Mucosa of gallbladder (tissue), 1 donor: ENCODE results near the gene HOXB4. TPM values are rescaled to one million over a fixed set of nuclear protein-coding genes. Genes with fewer than 3 reads are reported as not detected.

Experiments used
- DNase-seq: peaks from one replicate; pipeline ENCODE4 v3.0.0-alpha.2; 2020; ENCODE audit warnings: low spot score
- total RNA-seq: library from RNA; stranded (reverse); gene quantifications from one replicate; pipeline ENCODE4 v1.2.1, GENCODE V29; 2021
- donor health status: DM: no; HTN: no; CAD: no.

HOXB4 gene
- total RNA-seq, 1 donor from 2014 or later = 6.4 TPM

DNA sequence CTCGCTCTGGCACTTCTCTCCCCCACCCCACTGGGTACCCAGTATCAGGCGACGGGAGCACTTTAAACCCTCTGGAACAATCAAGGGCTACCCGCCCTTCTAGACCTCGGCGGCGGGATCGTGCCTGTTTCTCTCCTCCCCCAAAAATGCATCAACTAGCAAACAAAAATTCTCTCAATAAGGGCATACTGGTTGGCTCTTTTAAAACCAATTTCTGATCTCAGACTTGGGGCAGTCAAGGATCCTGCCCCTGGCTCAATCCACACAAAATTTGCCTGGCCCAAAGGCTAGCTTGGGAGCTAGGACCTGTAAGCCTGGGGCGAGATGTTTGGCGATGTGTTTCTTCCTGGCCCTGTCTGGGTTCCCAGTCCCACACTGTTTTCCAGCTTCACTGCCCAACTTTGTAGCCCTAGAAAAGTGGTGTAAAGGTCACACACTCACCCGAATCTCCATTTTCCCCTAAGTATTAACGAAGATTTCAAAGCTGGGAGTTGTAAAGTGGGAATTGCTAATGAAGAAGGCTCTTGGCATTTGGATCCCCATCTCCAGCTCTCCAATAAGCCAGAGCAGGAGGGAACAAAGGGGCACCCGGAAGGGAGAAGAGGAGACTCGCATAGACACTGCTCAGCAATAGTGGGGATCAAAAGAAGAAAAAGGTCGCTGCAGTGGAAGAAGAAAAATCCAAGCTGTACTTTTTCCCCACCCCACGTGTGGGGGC, 18.9 kb downstream of the HOXB4 start:
- DNase-seq = no peak

DNA sequence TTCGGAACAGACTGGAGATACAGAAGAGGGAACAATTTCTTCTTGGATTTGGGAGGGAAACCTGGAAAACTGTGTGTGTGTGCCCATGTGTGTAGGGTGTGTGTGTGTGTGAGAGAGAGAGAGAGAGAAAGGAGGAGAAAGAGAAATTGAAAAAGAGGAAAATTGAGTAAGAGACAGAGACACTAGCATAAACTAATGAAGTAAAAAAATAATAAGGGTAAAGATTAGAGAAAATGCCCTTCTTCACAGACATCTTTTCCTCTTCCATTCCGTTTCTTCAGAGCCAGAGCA, 19.4 kb downstream of the HOXB4 start:
- DNase-seq = no peak

DNA sequence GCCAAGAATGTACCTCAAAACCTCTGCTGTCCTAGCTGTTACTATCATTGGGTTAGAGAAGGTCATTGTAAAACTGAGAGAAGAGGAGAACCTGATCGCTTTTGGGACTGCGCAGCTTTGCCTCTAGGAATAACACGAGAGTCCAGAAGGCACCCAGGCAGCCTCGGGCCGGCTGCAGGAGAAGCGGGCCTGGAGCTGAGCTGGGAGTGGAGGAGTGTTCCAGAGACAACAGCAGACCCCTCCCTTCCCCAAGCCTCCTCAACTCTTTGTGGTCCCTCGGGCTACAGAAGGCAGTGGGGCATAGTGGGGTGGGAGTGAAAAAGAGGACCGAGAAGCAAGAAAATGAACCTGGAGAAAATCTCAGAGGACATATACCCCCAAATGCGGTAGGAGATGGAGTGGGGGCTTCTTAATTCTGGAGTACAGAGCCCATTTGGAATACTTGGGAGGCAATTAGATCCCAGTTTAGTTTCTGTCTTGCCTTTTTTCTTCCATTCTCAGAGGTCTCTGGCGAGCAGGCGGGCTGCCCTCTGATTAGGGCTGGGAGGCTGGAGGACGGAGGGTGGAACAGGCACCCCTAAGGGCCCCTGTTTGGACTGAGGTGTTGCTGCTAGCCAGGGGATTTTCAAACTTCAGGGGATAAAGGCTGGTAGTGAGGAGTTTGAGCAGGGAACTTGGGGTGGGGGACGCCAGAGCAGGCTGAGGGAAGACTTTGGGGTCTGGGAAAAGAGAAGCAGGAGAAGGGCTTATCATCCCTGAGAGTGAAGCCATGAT, 19.9 kb downstream of the HOXB4 start:
- DNase-seq = no peak

DNA sequence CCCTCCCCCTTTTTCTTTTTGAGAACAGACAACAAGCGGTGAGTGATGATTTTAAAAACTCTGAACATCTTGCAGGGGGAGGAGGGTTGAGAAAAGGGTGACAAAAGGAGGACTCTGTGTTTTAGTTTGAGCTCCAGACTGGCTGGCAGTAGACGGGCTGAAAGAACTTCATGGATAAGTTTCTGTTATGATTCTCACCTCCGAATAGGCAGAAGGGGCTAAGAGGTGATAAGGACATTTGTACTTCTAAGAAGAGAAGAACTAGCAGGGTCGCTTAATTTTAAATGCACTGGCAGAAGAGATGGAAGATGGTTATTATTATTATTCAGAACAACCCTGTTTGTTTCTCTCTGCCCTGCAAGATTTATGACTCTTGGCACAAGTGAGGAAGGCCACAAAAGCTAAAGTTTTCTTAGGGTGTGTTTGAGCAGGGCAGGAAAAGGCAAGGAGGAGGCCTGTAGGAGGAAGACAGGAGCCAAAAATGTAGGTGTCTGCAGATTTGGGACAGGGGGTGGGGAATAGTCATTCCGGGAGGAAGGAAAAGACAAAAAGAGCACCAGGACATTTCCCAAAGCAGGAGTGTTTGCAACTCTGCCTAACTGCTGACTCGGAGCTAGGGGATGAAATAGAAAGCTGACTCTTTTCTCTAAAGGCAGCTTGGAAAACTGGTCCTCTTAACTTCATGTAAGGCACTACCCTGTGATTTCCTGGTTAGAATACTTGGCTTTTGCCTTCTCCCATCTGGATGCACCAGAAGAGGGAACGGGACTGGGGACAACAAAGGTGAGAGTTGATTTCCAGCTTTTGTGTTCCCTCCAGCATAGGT, 21.4 kb downstream of the HOXB4 start:
- DNase-seq = no peak

GRCh38 chr17:48556229-48556575, 21.9 kb downstream of the HOXB4 start:
- no peak for DNase-seq

DNA sequence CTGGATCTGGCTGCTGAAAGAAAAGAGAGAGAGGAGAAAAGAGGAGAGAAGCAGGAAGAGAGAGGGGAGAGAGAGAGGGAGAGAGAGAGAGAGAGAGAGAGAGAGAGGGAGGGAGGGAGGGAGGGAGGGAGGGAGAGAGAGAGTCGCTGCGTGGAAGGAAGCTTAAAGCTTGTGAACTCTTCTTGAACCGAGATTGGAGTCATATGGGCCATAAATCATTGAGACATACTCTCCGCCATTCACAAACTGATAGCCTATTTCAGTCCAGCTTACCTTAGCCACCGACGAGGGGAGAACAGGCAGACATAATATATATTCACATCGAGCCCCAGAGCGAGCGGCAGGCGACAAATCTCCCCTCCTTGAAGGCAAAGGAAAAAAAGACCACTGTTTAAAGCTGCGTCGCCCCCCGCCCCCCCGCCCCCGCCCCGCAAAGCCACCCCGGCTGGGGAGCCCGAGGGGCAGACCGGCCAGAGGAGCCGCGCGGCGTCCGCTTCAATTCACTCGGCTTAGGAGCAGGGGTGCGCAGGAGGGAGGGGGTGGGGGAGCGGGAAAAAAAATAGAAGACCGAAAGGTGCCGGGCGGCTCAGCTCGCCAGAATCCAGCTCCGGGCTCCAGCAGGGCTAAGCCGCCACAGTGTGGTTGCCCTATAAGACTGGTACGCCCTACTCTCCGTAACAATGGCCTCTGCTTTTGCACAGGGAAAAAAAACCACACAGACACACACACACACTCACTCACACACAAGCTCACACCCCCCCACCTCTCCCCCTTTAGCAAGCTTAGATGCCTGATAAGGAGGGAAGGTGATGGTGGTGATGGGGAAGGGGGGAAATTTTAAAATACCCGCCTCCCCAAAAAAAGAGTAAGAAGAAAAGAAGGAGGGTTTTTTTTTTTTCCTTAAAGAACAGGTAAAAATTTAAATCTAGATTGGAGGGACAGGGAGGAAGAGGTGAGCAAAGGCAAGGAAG, 22.6 kb downstream of the HOXB4 start:
- no peak for DNase-seq

- no peak for DNase-seq
Measured at GRCh38 chr17:48554412-48555257, 23.5 kb downstream of the HOXB4 start.

- no peak for DNase-seq
Measured at GRCh38 chr17:48553826-48554225, 24.3 kb downstream of the HOXB4 start.

DNA sequence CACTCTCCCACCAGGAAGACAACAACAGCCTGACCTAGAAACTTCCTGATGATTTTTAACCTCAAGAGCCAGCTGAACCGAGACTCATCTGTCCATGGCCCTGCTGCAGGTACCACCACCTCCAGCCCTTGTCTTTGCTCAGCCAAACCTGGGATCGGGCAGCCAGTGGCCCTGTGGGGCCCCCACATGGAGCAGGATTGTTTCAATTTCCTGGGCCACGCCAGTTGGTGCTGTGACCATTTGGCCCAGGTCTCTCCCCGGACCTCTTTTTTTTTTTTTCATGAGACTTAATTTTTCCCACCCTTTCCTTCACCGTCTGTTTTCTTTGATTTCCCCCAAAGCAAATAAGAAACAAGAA, 25.0 kb downstream of the HOXB4 start:
- DNase-seq = no peak

DNA sequence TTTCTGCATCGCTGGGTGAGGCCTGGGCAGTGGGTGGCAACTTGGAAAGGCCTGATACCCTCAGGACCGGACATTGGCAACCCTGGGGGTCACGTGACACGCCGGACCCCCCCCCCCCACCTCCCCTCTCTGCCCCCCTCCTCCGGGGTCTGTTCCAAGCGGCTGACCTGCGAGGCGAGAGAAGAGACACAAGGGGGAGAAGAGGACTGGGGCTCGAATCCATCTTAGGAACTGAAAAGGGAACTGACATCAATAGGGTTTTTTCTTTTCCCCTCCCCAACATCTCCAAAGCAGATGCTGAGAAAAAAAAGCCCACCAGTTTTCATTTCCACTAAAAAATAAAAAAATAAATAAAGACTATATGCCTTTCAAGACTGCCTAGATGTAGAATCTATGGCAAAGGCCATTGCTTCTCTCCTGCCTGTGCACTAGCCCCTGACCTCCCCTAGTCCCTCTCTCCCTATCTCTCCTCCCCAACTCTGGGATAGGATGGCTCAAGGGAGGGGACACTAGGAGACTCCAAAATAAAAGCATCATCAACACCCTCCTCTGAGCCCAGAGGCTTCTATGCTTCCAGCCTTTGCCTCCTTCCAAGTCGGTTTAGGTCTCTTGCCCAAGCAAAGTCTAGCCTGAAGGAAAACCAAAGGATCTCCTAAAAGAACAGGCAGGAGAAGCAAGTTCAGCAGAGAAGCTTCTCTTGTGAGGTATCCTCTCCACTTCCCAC, 25.5 kb downstream of the HOXB4 start:
- DNase-seq = no peak

GRCh38 chr17:48551596-48552465, 26.3 kb downstream of the HOXB4 start:
- no peak for DNase-seq

DNA sequence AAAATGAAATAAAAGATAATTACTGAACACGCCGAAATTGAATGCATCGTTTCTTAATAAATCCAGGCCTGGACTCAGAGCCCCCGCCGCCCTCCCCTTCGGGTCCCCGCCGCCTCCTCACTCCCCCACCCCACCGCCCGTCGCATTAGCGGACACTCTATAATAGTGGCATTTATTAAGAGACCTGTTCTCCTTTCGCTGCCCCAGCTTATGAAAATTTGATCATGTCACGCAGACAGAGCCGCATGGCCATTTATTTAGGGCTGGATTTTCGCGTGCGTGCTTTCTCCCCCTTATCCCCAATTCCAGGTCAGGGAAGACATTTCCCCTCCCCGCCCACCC, 27.0 kb downstream of the HOXB4 start:
- no peak for DNase-seq

DNA sequence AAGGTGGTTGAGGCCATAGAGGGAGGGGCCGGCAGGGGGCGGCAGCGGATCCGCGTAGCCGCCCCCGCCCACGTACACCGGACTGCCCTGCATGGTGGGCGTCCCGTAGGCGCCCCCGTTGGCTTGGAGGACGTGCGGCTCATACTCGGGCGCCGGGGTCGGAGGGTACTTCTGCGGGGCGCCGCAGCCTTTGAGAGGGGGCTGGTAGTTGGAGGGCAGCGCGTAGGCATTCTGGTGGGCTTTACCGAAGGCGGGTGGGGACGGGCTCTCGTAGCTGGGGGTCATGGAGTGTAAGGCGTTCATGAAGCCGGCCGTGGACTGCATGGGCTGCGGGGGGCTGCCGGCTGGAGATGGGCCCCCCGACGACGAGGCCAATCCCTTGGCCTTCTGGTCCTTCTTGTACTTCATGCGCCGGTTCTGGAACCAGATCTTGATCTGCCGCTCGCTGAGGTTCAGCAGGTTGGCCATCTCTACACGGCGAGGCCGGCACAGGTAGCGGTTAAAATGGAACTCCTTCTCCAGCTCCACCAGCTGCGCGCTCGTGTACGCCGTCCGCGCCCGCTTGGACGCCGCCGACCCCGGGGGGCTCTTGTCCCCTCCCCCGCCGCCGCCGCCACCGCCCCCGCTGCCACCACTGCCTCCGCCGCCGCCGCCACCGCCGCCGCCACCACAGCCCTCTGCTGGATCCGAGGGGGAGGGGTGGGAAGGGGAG, 27.5 kb downstream of the HOXB4 start:
- no peak for DNase-seq

DNA sequence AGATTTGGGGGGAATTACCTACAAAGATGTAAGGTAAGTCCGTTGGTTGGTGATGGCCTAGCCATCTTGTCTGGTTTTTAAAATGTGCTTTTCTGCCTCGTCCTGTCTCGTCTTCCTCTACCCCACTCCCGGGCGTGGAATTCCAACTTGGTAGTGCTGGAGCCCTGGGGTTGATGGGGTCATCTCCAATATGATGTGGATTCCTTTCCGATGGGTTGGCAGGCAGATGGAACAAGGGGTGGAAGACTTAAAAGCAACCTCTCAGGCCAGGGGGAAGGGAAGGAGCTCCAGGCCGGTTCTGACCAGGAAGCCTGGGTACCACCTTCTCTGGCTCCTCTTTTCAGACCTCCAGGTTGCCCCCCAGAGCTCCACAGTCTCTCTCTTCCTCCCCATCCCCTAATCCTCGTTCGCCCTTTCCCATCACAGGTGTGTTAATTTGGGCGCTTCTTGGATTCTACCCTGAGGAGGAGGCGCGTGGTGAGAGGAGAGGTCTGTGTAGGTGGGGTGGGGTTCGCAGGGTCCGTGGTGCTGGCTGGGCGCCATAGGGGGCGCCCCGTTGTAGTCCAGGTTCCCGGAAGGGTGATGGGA, 28.1 kb downstream of the HOXB4 start:
- no peak for DNase-seq

GRCh38 chr17:48549281-48549630, 28.9 kb downstream of the HOXB4 start:
- no peak for DNase-seq

DNA sequence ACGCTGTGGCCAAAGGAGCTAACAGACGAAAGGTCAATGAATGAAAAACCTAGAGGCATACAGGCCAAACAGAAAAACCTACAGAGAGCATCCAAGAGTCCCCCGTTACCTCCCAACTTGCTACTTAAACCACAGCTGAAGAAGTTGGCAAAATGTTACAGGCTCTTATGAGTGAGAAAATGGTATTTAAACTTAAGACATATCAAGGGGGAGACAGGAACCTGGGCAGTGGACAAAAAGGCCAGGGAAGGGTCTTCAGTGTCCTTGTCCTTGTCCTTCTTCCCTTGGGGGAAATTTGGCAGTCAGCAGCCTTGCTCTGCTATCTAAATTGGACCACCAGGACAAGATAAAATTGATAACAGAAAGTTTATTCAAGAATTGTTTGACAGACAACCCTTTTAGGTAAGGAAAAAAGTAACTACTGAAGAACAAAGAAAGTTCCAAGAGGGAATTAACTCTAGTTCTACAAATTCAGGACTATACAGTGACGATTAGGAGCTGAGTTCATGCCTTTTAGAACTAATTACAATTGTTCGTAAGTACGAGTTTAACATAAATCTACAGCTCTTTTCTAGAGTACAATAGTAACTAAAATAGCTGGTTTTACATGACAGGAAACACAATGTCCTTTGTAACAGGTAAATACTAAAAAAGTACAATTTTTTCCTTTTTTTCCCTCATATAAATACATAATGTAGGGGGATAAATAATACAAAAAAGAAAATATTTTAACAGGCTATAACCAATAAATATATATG, 29.4 kb downstream of the HOXB4 start:
- no peak for DNase-seq

- DNase-seq = no peak
Measured at GRCh38 chr17:48547808-48548522, 30.2 kb downstream of the HOXB4 start.
